Activated T-cell treated with anti-CD3 and anti-CD28 coated beads, Interleukin-2, amount 50 U/mL, for 24 hours (primary cell): ENCODE measurements around the gene PSAT1.
"Not testable (repeated sequence)": the region's sequence is repeated elsewhere in the genome, so short reads cannot be mapped to it uniquely, and the experiment has no call there.

Source experiments
- DNase-seq: peaks from one replicate; pipeline ENCODE4 v3.0.0-alpha.2; 2020
- H3K27ac Mint-ChIP-seq: 2 replicates; pipeline ENCODE4 v1.8.0; 2020; ENCODE audit warnings: mild to moderate bottlenecking, mixed read lengths
- H3K27me3 Mint-ChIP-seq: 2 replicates; pipeline ENCODE4 v1.8.0; 2020; ENCODE audit warnings: mixed read lengths
- H3K36me3 Mint-ChIP-seq: 2 replicates; pipeline ENCODE4 v1.8.0; 2020; ENCODE audit warnings: low read depth, mixed read lengths
- H3K4me1 Mint-ChIP-seq: 2 replicates; pipeline ENCODE4 v1.8.0; 2020; ENCODE audit warnings: low read depth, mixed read lengths
- H3K4me3 Mint-ChIP-seq: 2 replicates; pipeline ENCODE4 v1.8.0; 2020; ENCODE audit warnings: mild to moderate bottlenecking, moderate library complexity, mixed read lengths
- H3K9me3 Mint-ChIP-seq: 2 replicates; pipeline ENCODE4 v1.8.0; 2020; ENCODE audit warnings: mixed read lengths

Gene PSAT1

DNA sequence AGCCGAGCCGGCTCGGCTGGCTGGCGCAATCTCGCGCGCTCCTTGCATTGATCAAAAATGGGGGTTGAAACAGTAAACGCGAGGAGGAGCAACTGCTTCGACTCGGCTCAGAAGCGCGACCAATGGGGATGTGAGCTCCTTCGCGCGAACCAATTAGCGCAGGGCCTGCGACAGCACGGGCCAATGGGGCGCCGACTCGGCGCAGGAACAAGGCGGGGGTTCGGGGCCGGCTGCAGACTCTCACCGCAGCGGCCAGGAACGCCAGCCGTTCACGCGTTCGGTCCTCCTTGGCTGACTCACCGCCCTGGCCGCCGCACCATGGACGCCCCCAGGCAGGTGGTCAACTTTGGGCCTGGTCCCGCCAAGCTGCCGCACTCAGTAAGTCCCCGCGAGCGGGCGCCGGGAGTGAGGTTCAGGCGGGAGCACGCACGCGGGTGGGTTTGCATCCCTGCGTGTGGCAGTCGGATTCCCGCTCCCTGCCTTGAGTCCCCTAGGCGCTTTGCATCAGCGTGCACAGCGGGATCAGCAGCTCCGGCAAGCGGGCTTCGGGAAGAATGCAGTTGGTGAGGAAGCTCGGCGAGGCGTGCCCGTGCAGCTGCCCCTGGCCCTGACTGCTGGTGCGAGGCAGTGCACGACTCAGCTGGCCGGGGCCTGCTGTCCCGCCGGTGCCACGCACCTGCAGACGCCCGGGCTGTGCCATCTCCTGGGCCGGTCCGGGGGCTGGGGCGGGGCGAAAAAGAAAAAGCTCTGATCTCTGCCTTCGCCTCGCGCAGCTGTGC lies at the start of gene PSAT1:
PSAT1 (plus strand) TSS at position 233 of the 779 bp plus-strand sequence; CDS start at position 319, 86 bp downstream.
- peaks cover 39% of the 10 kb centered on the region for H3K4me1 Mint-ChIP-seq
- peak within 1 kb of the TSS; percentile 92 for H3K4me3 Mint-ChIP-seq
- H3K27ac Mint-ChIP-seq, result peak within 1 kb of the TSS; percentile 98
- no peaks in the 10 kb centered on the region for H3K9me3 Mint-ChIP-seq
- peaks cover 48% of the 10 kb centered on the region for H3K36me3 Mint-ChIP-seq
- no peaks in the 10 kb centered on the region for H3K27me3 Mint-ChIP-seq
- DNase-seq, result peak; percentile 91

DNA sequence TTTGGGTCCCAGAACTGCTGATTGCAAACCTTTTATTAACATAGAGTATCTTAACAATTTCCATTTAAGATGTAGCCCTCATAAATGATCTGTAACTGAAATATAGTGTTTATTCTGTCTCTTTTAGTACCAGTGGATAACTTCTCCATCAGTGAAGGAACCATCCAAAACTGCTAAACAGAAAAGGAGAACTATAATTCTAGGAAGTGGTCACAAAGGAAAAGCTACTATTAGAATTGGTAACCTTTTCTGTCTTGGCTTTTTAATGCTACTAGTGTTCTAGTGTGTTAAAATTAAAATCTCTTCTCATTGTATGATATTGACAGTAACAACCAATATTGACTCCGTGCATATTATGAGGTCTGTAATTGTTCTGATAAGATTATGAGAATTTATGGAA lies 48.3 kb upstream of the PSAT1 start:
- no peak for DNase-seq
- H3K36me3 Mint-ChIP-seq, result peaks cover 79% of the 10 kb centered on the region
- no peak overlapping the region for H3K27ac Mint-ChIP-seq

DNA sequence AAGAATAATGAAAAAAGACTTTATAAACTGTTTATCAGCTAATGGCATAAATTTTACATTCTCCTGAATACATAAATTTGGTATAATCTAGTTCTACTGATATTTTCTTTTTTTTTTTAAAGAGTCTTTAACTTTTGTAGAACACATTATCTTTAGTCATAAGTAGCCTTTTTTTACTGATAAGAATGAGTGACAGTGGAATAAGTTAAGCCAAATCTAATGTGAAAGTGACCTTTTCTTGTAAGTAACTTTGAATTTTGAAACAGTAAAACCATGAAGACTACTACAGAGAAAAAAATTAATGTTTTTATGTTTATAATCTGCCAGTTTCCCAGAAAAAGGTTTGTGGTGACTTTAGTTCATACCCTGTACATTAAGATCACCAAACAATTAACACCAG lies 47.4 kb upstream of the PSAT1 start:
- H3K27me3 Mint-ChIP-seq, result no peaks in the 10 kb centered on the region
- peaks cover 79% of the 10 kb centered on the region for H3K36me3 Mint-ChIP-seq
- no peaks in the 10 kb centered on the region for H3K9me3 Mint-ChIP-seq
- DNase-seq, result no peak
- H3K27ac Mint-ChIP-seq, result no peak overlapping the region
- no peaks in the 10 kb centered on the region for H3K4me1 Mint-ChIP-seq
- no peak overlapping the region for H3K4me3 Mint-ChIP-seq

More for the DNA sequence above, 48.3 kb upstream of the PSAT1 start:
- H3K4me1 Mint-ChIP-seq, result no peaks in the 10 kb centered on the region
- no peaks in the 10 kb centered on the region for H3K9me3 Mint-ChIP-seq
- no peak overlapping the region for H3K4me3 Mint-ChIP-seq
- no peaks in the 10 kb centered on the region for H3K27me3 Mint-ChIP-seq

GRCh38 chr9:78252616-78253015 lies 44.3 kb upstream of the PSAT1 start:
- H3K4me3 Mint-ChIP-seq, result no peak overlapping the region
- H3K9me3 Mint-ChIP-seq, result no peaks in the 10 kb centered on the region
- peaks cover 72% of the 10 kb centered on the region for H3K36me3 Mint-ChIP-seq
- H3K27me3 Mint-ChIP-seq, result no peaks in the 10 kb centered on the region
- H3K4me1 Mint-ChIP-seq, result no peaks in the 10 kb centered on the region
- no peak overlapping the region for H3K27ac Mint-ChIP-seq
- DNase-seq, result no peak

GRCh38 chr9:78253285-78253684 lies 43.6 kb upstream of the PSAT1 start:
- Mint-ChIP-seq H3K36me3 (peaks cover 70% of the 10 kb centered on the region), H3K9me3 (no peaks in the 10 kb centered on the region), H3K4me1 (no peaks in the 10 kb centered on the region), H3K27me3 (no peaks in the 10 kb centered on the region), H3K4me3 (no peak overlapping the region), H3K27ac (no peak overlapping the region)
- DNase-seq, result no peak

DNA sequence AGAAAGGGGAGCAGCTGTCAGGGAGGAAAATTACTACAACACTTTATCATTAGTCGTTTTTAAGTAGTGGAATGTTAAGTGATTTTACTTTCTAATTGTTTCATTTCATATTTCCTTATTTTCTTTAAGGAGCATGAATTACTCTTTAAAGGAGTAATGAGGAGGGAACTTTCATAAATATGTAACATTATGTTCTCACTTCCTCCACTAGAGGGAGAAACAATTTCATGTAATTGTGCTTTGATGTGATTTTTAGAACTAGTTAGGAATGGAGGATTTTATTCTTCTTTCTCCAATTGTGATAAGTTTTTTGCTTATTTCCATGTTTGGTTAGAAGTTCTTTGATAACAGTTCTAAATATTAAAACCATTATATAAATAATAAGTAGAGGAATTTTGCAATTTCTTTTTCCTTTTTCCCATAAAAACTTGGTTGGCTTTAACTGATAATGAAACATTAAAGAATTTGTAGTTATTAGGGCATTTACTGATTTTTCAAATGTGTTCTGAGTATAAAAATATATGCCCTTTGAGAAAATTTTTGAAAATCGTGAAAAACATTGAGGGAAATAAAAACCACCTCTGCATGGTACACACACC lies 35.4 kb upstream of the PSAT1 start:
- no peaks in the 10 kb centered on the region for H3K9me3 Mint-ChIP-seq
- H3K4me1 Mint-ChIP-seq, result no peaks in the 10 kb centered on the region
- no peaks in the 10 kb centered on the region for H3K27me3 Mint-ChIP-seq
- H3K4me3 Mint-ChIP-seq, result no peak overlapping the region
- peaks cover 64% of the 10 kb centered on the region for H3K36me3 Mint-ChIP-seq
- no peak overlapping the region for H3K27ac Mint-ChIP-seq
- DNase-seq, result no peak

DNA sequence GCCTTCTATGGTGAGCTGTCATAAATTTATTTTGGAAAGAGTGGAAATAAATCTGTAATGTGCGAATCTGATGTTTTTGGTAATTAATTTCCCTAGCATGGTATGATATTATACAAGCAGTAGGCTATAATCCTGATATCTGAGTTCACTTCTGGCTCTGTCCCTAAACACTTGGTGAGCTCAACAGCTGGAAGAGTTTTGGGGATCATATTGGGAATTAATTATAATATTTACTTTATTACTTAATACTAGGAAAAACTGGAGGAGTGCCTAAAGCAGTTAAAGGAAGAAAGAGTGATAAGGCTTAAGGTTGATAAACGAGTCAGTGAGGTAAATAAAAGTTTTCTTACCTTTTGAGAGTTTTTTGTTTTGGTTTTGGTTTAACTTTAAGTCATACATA lies 34.3 kb upstream of the PSAT1 start:
- Mint-ChIP-seq H3K4me1 (no peaks in the 10 kb centered on the region), H3K27me3 (no peaks in the 10 kb centered on the region), H3K27ac (no peak overlapping the region), H3K9me3 (no peaks in the 10 kb centered on the region), H3K36me3 (peaks cover 64% of the 10 kb centered on the region), H3K4me3 (no peak overlapping the region)
- DNase-seq, result no peak

GRCh38 chr9:78267889-78268288 lies 29.0 kb upstream of the PSAT1 start:
- Mint-ChIP-seq H3K4me1 (no peaks in the 10 kb centered on the region), H3K4me3 (no peak overlapping the region), H3K9me3 (no peaks in the 10 kb centered on the region), H3K27ac (no peak overlapping the region), H3K36me3 (peaks cover 76% of the 10 kb centered on the region), H3K27me3 (no peaks in the 10 kb centered on the region)
- DNase-seq, result no peak

GRCh38 chr9:78269784-78270183 lies 27.1 kb upstream of the PSAT1 start:
- H3K27me3 Mint-ChIP-seq, result no peaks in the 10 kb centered on the region
- H3K4me3 Mint-ChIP-seq, result no peak overlapping the region
- H3K27ac Mint-ChIP-seq, result no peak overlapping the region
- no peak for DNase-seq
- no peaks in the 10 kb centered on the region for H3K9me3 Mint-ChIP-seq
- H3K4me1 Mint-ChIP-seq, result no peaks in the 10 kb centered on the region
- peaks cover 77% of the 10 kb centered on the region for H3K36me3 Mint-ChIP-seq

DNA sequence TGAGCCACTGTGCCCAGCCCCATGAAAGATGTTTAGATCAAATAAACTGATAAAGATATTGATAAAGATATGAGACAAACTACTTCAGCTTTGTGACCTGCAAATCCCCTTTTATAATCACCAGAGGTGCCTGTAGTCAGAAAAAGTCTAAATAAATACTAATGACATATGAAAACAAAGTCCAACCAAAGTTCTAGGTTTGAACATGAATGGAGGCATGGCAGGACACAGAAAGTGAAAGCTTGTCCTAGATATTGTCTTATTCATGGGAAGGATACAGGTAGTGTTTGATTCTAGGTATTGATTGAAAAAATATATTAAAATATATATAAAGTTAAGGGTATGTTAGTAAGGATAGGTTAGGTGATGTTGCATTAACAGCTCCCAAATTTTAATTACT lies 24.6 kb upstream of the PSAT1 start:
- H3K27ac Mint-ChIP-seq, result no peak overlapping the region
- H3K4me1 Mint-ChIP-seq, result no peaks in the 10 kb centered on the region

DNA sequence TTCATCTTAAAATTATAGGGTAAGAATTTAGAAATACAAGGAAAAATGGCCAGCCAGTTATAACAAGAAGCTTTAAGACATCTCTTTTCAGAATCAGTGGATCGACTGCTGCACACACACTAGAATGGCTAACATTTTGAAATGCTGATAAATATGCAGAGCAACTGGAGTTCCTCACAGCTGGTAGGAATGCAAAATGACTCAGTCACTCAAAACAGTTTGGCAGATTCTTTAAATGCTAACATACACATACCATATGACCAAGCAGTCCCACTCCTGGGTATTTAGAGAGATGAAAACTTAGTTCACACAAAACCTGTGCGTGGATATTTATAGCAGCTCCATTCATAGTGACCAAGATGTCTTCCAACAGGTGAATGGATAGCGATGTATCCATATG lies 23.2 kb upstream of the PSAT1 start:
- no peaks in the 10 kb centered on the region for H3K27me3 Mint-ChIP-seq
- H3K4me3 Mint-ChIP-seq, result no peak overlapping the region
- H3K9me3 Mint-ChIP-seq, result no peaks in the 10 kb centered on the region
- H3K27ac Mint-ChIP-seq, result no peak overlapping the region
- H3K4me1 Mint-ChIP-seq, result peaks cover 10% of the 10 kb centered on the region
- peaks cover 39% of the 10 kb centered on the region for H3K36me3 Mint-ChIP-seq
- DNase-seq, result no peak

More for the DNA sequence above, 24.6 kb upstream of the PSAT1 start:
- no peaks in the 10 kb centered on the region for H3K9me3 Mint-ChIP-seq
- H3K36me3 Mint-ChIP-seq, result peaks cover 53% of the 10 kb centered on the region
- no peak for DNase-seq
- H3K27me3 Mint-ChIP-seq, result no peaks in the 10 kb centered on the region
- no peak overlapping the region for H3K4me3 Mint-ChIP-seq

DNA sequence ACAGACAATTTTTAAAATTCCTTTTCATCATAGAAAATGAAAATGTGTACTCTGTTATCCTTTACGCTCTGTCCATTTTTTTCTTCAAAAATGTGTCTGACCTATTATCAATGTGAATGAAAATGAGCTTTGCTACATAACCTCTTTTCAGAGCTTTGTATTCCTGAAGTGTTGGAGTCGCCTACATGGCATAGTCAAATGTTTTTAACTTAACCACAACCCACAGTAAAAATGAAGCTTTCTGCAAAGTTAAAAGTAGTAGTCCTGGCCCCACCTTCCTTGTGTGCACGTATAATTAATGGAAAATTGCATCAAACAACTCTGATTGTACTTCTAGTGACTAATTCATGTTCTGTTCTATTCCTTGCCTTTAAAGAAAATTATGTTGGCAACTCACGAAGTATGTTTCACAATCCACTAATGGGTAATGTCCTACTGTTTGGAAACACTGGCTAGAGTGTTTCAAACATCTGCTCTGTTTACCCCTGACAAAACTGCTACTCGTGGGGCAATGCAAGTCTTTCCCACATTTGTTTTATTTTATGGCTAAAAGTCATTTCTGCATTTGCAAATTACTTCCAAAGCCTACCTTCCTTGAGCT lies 18.6 kb upstream of the PSAT1 start:
- H3K9me3 Mint-ChIP-seq, result no peaks in the 10 kb centered on the region

GRCh38 chr9:78278801-78279200 lies 18.1 kb upstream of the PSAT1 start:
- DNase-seq, result no peak
- Mint-ChIP-seq H3K4me3 (no peak overlapping the region), H3K27ac (no peak overlapping the region), H3K9me3 (no peaks in the 10 kb centered on the region), H3K36me3 (peaks cover 4% of the 10 kb centered on the region), H3K4me1 (peaks cover 10% of the 10 kb centered on the region), H3K27me3 (no peaks in the 10 kb centered on the region)

More for the DNA sequence above, 18.6 kb upstream of the PSAT1 start:
- no peaks in the 10 kb centered on the region for H3K27me3 Mint-ChIP-seq
- H3K36me3 Mint-ChIP-seq, result peaks cover 7% of the 10 kb centered on the region
- no peak overlapping the region for H3K27ac Mint-ChIP-seq
- DNase-seq, result no peak
- H3K4me1 Mint-ChIP-seq, result peaks cover 10% of the 10 kb centered on the region
- no peak overlapping the region for H3K4me3 Mint-ChIP-seq

DNA sequence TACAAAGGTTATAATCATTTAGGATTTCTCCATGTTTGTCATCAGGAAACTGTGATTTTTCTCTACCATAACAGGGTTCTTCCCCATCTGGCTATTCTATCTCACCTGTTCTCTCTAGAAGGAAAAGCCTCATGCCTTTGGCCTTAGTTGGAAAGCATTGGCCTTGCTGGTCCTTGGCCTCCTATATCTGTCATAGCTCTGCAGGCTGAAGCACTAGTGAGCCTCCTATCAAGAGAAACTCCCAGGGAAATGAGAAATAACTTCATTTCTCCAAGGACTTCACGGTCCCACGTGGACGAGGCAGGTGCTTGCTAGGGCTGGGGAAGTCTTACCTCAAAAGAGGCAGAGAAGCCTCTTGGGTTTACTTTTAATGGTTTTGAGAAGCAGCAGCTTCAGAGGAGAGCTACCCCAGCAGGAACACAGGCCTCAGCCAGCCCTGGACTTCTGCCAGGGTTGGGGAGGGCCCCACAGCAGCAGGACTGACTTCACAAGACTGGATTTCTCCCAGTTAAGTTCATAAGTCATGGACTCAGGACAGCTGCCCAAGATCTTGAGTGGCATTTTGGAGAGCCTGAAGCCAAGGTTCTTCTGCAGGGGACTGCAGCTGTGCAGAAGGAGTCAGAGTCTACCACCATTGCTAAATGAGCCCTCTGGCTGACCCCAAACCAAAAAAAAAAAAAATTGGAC lies 15.8 kb upstream of the PSAT1 start:
- Mint-ChIP-seq H3K27me3 (no peaks in the 10 kb centered on the region), H3K27ac (no peak overlapping the region), H3K9me3 (no peaks in the 10 kb centered on the region), H3K4me3 (no peak overlapping the region), H3K36me3 (no peaks in the 10 kb centered on the region), H3K4me1 (peaks cover 10% of the 10 kb centered on the region)
- no peak for DNase-seq

- H3K4me3 Mint-ChIP-seq, H3K27ac Mint-ChIP-seq, DNase-seq, H3K9me3 Mint-ChIP-seq, H3K27me3 Mint-ChIP-seq, H3K36me3 Mint-ChIP-seq, H3K4me1 Mint-ChIP-seq: not testable (repeated sequence)
Observed at GRCh38 chr9:78284181-78284580, 12.7 kb upstream of the PSAT1 start.
